Liver (tissue), 9 donors: ENCODE measurements around the gene CGNL1. TPM values are rescaled to one million over a fixed set of nuclear protein-coding genes. Genes with fewer than 3 reads are reported as not detected.

Source experiments
- DNase-seq: peaks from one replicate; pipeline ENCODE4 v3.0.0-alpha.2; 2017; ENCODE audit warnings: low spot score
- H3K27ac ChIP-seq, 2 donors: one replicate each; pipeline ENCODE4 v1.7.0; 2013; ENCODE audit warnings: inconsistent platforms in 2 of 2, low read length in 2 of 2, control low read depth in 1 of 2, low read depth in 1 of 2, mild to moderate bottlenecking in 1 of 2
- H3K27me3 ChIP-seq, 4 donors: one replicate each; pipeline versions ENCODE4 v1.6.1 to v1.7.0; 2013; ENCODE audit warnings: low read length in 3 of 4, inconsistent platforms in 1 of 4, mild to moderate bottlenecking in 1 of 4, moderate library complexity in 1 of 4; ENCODE audit not compliant: control insufficient read depth in 4 of 4, insufficient read depth in 4 of 4
- H3K36me3 ChIP-seq, 4 donors: one replicate each; pipeline versions ENCODE4 v1.6.1 to v1.7.0; 2013; ENCODE audit warnings: low read length in 3 of 4, mild to moderate bottlenecking in 3 of 4, low read depth in 1 of 4, moderate library complexity in 1 of 4; ENCODE audit not compliant: control insufficient read depth in 4 of 4, insufficient read depth in 3 of 4
- H3K4me1 ChIP-seq, 4 donors: one replicate each; pipeline versions ENCODE4 v1.6.1 to v1.7.0; 2013; ENCODE audit warnings: low read length in 3 of 4, mild to moderate bottlenecking in 3 of 4, moderate library complexity in 1 of 4; ENCODE audit not compliant: control insufficient read depth in 4 of 4, insufficient read depth in 4 of 4
- H3K4me3 ChIP-seq, 3 donors: one replicate each; pipeline versions ENCODE4 v1.6.1 to v1.7.0; 2013; ENCODE audit warnings: low read length in 3 of 3, control low read depth in 1 of 3, low read depth in 1 of 3, mild to moderate bottlenecking in 1 of 3
- H3K9ac ChIP-seq, 2 donors: one replicate each; pipeline ENCODE4 v1.7.0; 2013; ENCODE audit warnings: low read length in 2 of 2, mild to moderate bottlenecking in 2 of 2, moderate library complexity in 2 of 2, control low read depth in 1 of 2, low read depth in 1 of 2
- H3K9me3 ChIP-seq, 4 donors: one replicate each; pipeline versions ENCODE4 v1.6.1 to v1.7.0; 2013; ENCODE audit warnings: low read length in 3 of 4; ENCODE audit not compliant: control insufficient read depth in 4 of 4
- ATF3 ChIP-seq: IDR thresholded peaks from 2 replicates; pipeline ENCODE4 v1.6.1; 2016; ENCODE audit warnings: antibody characterized with exemption
- EGR1 ChIP-seq, 2 donors: IDR thresholded peaks; 2 replicates each; pipeline ENCODE4 v1.6.1; 2016 to 2018; ENCODE audit warnings: antibody characterized with exemption in 2 of 2, low read depth in 2 of 2
- FOXA1 ChIP-seq: IDR thresholded peaks from 2 replicates; pipeline ENCODE4 v1.6.1; 2016; ENCODE audit warnings: antibody characterized with exemption
- GABPA ChIP-seq, 2 donors: IDR thresholded peaks in 1 of 2; conservative IDR thresholded peaks in 1 of 2; 2 replicates each; pipeline ENCODE4 v1.6.1; 2016; ENCODE audit warnings: antibody characterized with exemption in 2 of 2, mild to moderate bottlenecking in 1 of 2, moderate library complexity in 1 of 2
- HNF4A ChIP-seq, 2 donors: conservative IDR thresholded peaks; 2 replicates each; pipeline ENCODE4 v1.6.1; 2016; ENCODE audit warnings: antibody characterized with exemption in 2 of 2, mild to moderate bottlenecking in 2 of 2
- HNF4G ChIP-seq: IDR thresholded peaks from 2 replicates; pipeline ENCODE4 v1.6.1; 2016; ENCODE audit warnings: antibody characterized with exemption
- JUND ChIP-seq, 2 donors: IDR thresholded peaks; 2 replicates each; pipeline ENCODE4 v1.6.1; 2016; ENCODE audit warnings: antibody characterized with exemption in 2 of 2
- RXRA ChIP-seq, 2 donors: IDR thresholded peaks; 2 replicates each; pipeline ENCODE4 v1.6.1; 2017 to 2018; ENCODE audit warnings: antibody characterized with exemption in 2 of 2, mild to moderate bottlenecking in 1 of 2
- SP1 ChIP-seq: IDR thresholded peaks from 2 replicates; pipeline ENCODE4 v1.6.1; 2018; ENCODE audit warnings: antibody characterized with exemption, mild to moderate bottlenecking
- TAF1 ChIP-seq: conservative IDR thresholded peaks from 2 replicates; pipeline ENCODE4 v1.6.1; 2016; ENCODE audit warnings: antibody characterized with exemption, mild to moderate bottlenecking
- YY1 ChIP-seq: IDR thresholded peaks from 2 replicates; pipeline ENCODE4 v1.6.1; 2016; ENCODE audit warnings: antibody characterized with exemption, mild to moderate bottlenecking
- WGBS: extraction: QIAGEN DNeasy Blood & Tissue Kit; methylation state at CpG from one replicate; pipeline ENCODE4 v1.1.7; 2013; 5-methylcytosine and 5-hydroxymethylcytosine counted together
- polyA plus RNA-seq, 2 donors: library from polyadenylated mRNA; stranded (reverse) in 1 of 2; unstranded in 1 of 2; fragments of 200-250 nt in 1 of 2; fragments of >200 nt in 1 of 2; fragmentation: Nextera tagmentation in 1 of 2; extraction: Ambion mirVana in 1 of 2; gene quantifications; one replicate each; pipeline versions ENCODE4 v1.2.1 to v1.2.3, GENCODE V29; 2013 to 2015
- total RNA-seq, 2 donors: library from RNA; depleted of rRNA; stranded (reverse); fragments of >200 nt; gene quantifications; one replicate each; pipeline ENCODE4 v1.2.3, GENCODE V29; 2014
- TF ChIP-seq, protein P1 (sequence below): IDR thresholded peaks from 2 replicates; pipeline ENCODE4 v1.6.1; 2016; ENCODE audit warnings: antibody characterized with exemption, mild to moderate bottlenecking
- donor health status: healthy.
- donor health status: healthy.
- donor health status: healthy.
- donor health status: healthy.
- donor health status: healthy.

Gene CGNL1
- total and polyA plus RNA-seq, 4 donors, result 12.0 to 31.9 (median 16.1) TPM

- Histone ChIP-seq H3K27me3 (no peaks in the 10 kb centered on the region), H3K27ac (no peak overlapping the region), H3K4me3 (no peak overlapping the region), H3K36me3 (peaks cover 0 to 71% (median 50%) of the 10 kb centered on the region in 4 donors), H3K9ac (no peak overlapping the region), H3K9me3 (no peaks in the 10 kb centered on the region), H3K4me1 (no peaks in the 10 kb centered on the region)
- WGBS, result 97% methylated on average over 4 of the region's 4 CpGs
- TF ChIP-seq HNF4G (no peak), HNF4A (conservative IDR thresholded peaks at IDR 0.05) (no peak), GABPA (IDR thresholded peaks at IDR 0.05 in 1 of 2, conservative IDR thresholded peaks at IDR 0.05 in 1 of 2) (no peak), ATF3 (no peak), YY1 (no peak), SP1 (no peak), FOXA1 (no peak), RXRA (IDR thresholded peaks at IDR 0.05) (no peak), TAF1 (no peak)
- TF ChIP-seq, protein P1, sequence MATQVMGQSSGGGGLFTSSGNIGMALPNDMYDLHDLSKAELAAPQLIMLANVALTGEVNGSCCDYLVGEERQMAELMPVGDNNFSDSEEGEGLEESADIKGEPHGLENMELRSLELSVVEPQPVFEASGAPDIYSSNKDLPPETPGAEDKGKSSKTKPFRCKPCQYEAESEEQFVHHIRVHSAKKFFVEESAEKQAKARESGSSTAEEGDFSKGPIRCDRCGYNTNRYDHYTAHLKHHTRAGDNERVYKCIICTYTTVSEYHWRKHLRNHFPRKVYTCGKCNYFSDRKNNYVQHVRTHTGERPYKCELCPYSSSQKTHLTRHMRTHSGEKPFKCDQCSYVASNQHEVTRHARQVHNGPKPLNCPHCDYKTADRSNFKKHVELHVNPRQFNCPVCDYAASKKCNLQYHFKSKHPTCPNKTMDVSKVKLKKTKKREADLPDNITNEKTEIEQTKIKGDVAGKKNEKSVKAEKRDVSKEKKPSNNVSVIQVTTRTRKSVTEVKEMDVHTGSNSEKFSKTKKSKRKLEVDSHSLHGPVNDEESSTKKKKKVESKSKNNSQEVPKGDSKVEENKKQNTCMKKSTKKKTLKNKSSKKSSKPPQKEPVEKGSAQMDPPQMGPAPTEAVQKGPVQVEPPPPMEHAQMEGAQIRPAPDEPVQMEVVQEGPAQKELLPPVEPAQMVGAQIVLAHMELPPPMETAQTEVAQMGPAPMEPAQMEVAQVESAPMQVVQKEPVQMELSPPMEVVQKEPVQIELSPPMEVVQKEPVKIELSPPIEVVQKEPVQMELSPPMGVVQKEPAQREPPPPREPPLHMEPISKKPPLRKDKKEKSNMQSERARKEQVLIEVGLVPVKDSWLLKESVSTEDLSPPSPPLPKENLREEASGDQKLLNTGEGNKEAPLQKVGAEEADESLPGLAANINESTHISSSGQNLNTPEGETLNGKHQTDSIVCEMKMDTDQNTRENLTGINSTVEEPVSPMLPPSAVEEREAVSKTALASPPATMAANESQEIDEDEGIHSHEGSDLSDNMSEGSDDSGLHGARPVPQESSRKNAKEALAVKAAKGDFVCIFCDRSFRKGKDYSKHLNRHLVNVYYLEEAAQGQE, result no peak
- no peak for DNase-seq
These were observed 143.5 kb downstream of the CGNL1 start for GRCh38 chr15:57519806-57520205.

GRCh38 chr15:57521503-57521902 is 145.2 kb downstream of the CGNL1 start:
- Histone ChIP-seq H3K27me3 (no peaks in the 10 kb centered on the region), H3K27ac (no peak overlapping the region), H3K9ac (no peak overlapping the region), H3K4me1 (no peaks in the 10 kb centered on the region), H3K4me3 (no peak overlapping the region), H3K36me3 (peaks cover 0 to 77% (median 51%) of the 10 kb centered on the region in 4 donors), H3K9me3 (no peaks in the 10 kb centered on the region)
- DNase-seq, result no peak
- 88% methylated on average over 2 of the region's 2 CpGs for WGBS
- TF ChIP-seq HNF4G (no peak), EGR1 (IDR thresholded peaks at IDR 0.05; ENCODE audit: low read depth in 2 of 2) (no peak), ATF3 (no peak), JUND (IDR thresholded peaks at IDR 0.05) (no peak), GABPA (IDR thresholded peaks at IDR 0.05 in 1 of 2, conservative IDR thresholded peaks at IDR 0.05 in 1 of 2) (no peak), FOXA1 (no peak), SP1 (no peak), YY1 (no peak)

DNA sequence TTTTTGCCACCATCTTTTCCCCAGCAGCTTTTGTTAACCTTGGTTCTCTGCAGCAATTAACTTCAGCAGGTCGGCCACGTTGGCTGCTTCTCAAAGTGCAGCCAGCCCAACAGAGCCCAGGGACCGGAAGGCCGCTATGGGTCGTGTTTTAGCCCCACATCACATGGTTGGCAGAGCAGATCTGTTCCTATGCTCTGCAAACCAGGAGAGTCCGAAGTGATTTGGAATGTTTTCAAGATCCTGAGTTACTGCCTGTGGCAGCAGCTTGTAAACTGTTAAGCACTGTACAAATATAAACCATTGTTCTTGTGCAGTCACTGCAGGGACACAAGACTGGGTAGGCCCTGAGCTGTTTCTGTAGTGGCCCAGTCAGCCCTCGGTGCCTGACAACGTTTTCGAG is 145.8 kb downstream of the CGNL1 start:
- DNase-seq, result no peak
- Histone ChIP-seq H3K27me3 (no peaks in the 10 kb centered on the region), H3K4me1 (no peaks in the 10 kb centered on the region), H3K9ac (no peak overlapping the region), H3K4me3 (no peak overlapping the region), H3K9me3 (no peaks in the 10 kb centered on the region), H3K27ac (no peak overlapping the region), H3K36me3 (peaks cover 0 to 75% (median 49%) of the 10 kb centered on the region in 4 donors)
- 55% methylated on average over 9 of the region's 9 CpGs for WGBS
- TF ChIP-seq YY1 (no peak), HNF4A (conservative IDR thresholded peaks at IDR 0.05) (peak in 1 of 2 donors; percentile 25), RXRA (IDR thresholded peaks at IDR 0.05) (peak in 1 of 2 donors; percentile 23)
